Stromal cell of bone marrow (primary cell): ENCODE results near the gene AP3S1.
A peak's percentile ranks its signal among the peaks of the same experiment; 100 is the strongest.
"Not testable (repeated sequence)": the region's sequence is repeated elsewhere in the genome, so short reads cannot be mapped to it uniquely, and the experiment has no call there.

Experiments used
- DNase-seq: peaks from one replicate; pipeline ENCODE4 v3.0.0-alpha.2; 2012; ENCODE audit warnings: low read depth

AP3S1 gene

DNA sequence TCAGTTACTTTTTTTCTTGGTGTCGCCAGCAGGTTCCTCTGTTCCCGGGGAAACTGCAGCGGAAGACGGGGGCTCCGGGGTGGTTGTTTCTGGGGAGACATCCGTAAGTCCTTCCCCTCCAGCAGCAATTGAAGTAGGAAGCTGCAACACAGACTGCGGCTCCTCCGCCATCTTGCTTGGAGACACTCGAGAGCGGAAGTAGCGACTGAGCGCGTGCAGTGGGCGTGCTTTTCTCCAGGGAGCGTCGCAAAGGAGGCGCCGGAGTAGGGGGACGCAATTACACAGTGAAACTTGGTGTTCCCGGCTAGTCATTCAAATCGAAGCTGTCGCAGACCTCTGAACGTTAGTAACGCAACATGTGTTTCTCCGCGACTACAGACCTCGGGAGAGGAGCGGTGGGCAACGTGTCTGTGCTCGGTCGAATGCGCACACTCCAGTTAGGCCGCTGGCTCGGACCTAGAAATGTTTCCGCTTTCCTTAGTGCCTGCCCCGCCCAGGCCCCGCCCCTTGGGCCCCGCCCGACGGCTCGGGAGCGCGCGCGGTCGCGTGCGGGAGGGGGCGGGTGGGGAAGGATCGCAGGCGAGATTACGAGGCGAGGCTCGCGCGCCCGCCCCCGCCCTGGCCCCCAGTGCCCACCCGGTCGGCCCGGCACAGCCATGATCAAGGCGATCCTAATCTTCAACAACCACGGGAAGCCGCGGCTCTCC is at the start of gene AP3S1, which contains the start of gene ATG12:
Gene AP3S1 (plus strand): TSS at position 554 of the 707 bp plus-strand sequence. CDS start 103 bp downstream, at position 657.
Gene ATG12 (minus strand): TSS at position 184 of the 707 bp plus-strand sequence. CDS start 13 bp downstream, at position 171.
- DNase-seq: peak; percentile 83

DNA sequence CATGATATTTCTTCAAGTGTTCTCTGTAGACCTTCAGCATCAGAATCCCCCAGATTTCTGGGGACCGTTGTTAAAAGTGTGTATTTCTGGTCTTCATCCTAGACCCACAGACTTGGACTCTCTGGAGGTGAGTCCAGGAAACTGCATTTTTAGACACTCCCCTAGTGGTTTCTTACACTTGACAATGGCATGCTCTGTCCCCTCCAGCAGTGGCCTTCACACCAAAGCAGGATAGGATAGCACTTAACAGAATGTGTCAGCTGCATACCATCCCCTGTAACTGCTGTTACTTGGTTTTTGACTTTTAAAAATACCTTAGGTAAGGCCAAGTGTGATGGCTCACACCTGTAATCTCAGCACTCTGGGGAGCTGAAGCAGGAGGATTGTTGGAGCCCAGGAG is 46.0 kb upstream of the AP3S1 start:
- no peak for DNase-seq

DNA sequence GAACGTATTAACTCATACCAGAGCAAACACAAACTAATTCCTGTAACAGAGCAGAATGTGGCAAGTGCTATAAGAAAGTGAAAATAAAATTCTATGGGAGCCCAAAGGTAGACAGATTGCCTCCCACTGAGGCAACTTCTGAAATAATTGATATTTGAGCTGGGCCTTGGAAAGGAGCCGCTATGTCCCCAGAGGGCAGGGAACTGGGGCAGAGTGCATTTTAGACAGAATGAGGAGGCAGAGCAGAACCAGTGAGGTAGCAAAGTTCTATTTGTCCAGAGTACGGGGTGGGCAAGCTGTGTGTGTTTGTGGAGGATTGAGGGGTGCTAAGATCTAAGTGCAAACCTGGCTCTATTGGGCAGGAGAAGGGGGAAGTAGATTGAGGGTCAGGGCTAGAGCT is 45.1 kb upstream of the AP3S1 start:
- no peak for DNase-seq

DNA sequence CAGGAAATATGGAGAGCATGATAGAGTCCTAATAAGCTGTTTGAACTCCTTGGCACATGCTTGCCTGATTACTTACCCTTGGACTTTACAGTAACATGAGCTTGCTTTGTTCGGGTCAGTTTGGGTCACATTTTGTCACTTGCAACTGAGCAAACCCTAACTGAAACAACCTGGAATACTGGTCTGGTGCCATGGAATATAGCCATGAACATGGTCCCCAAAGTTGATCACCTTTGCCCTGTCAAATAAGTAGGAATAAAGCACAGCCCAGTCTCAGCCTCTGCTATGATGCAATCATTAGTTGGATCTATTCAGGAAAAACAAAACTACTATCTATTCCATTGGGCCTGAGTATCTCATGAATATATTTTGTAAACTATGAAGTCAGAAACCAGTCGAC is 43.5 kb upstream of the AP3S1 start:
- no peak for DNase-seq

DNA sequence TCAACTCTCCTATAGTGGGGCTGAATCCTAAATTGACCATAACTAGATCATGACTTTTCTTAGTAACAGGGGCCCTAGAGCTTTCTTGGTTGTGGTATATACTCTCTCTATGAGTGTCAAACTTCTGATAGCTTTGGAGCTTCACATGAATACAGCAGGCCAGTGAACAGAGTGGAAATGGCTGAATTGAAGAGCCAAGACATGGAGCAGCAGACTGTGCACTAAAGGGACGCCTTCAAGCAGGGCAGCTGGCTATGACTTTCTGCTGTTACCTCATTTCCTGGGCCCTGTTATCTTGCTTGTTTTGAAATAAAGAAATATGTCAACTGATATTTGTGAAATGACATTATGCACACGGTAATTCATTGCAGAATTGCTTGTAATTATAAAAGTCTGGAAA is 41.6 kb upstream of the AP3S1 start:
- DNase-seq: no peak

DNA sequence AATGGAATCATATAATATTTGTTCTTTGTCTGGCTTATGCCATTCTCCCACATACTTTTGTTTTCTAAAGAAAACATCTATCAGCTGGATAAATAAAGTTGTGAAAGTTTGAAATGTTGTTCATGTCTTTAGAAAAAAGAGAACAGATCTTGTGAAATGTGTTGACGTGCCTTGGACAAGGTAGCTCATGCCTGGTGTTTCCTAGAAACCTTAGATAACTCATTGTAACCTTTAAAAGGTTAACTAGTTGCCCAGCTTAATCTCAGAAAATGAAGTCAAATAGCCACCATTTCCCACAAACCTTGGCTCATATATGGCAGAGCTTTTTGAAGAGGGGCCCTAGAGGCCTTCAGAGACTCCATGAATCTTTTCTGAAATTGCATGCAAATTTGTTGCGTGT is 40.6 kb upstream of the AP3S1 start:
- DNase-seq: no peak

DNA sequence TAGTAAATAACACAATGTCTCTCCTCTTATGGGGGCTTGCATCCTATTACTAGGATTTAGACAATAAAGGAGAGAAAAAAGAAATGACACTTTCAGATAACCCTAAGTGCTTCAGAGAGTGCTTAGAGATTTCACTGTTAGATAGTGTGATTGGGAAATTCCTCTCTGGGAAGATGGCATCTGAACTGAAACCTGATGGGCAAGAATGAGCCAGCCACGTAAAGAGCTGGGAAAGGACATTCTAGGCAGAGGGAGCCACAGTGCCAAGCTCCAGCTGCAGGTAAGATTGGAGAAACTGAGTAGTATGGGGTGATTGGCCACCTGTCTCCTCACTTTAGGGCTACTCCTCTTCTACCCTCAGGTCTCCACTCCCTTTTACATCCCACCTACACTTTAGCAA is 39.8 kb upstream of the AP3S1 start:
- DNase-seq: no peak

DNA sequence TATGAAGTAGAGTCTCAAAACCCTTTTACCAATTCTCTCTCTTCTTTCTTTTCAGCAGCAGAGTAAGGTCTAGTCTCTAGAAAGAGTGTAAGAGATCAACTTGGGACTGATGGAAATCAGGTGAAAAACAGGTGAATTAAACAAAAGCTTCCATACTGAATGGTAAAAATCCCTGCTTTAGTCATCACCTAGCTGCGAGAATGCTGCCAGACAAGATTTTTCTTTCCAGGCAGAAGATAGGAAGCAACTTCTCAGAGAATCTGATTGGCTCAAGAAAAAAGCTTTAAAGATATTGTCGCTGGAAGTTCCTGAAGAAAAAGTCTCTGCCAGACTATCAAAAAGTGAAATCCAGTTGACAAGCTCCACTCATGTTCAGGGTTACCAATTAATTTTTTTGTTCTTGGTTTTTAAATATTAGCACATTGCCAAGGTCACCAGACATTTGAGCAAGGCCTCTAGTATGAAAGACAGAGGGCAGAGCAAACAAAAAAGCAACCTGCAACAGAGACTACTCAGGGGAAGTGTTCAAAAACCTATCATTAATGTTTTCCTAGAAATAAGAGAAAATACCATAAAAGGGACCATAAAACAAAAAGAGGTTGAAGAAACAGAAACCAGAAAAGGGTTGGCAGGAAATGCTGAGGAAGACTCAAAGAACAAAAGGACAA is 34.6 kb upstream of the AP3S1 start:
- DNase-seq: no peak

DNA sequence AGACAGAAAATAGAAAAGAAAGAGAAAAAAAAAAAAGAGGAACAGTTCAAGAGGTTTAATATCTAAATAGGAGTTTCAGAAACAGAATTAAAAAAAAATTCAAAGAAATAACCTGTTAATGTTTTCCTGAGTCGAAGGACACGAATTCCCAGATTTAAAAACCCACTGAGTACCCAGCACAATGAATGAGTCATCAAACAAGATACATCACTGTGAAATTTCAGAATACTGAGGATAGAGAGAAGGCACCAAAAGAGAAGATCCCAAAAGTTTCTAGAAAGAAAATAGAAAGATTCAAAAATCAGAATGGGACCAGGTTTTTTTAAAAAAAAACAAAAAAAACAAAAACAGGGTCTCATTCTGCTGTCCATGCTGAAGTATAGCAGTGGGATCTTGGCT is 34.1 kb upstream of the AP3S1 start:
- no peak for DNase-seq

DNA sequence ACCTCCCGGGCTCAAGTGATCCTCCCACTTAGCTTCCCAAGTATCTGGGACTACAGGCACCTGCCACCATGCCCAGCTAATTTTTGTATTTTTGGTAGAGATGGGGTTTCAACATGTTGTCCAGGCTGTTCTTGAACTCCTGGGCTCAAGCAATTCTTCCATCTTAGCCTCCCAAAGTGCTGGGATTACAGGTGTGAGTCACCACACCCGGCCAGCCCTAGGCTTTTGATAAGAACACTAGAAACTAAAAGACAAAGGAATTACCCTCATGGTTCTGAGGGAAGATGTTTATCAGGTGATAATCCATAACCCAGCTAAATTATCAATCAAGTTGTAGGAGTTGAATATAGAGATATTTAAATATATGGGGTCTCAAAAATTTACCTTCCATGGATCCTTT is 33.7 kb upstream of the AP3S1 start:
- DNase-seq: not testable (repeated sequence)

DNA sequence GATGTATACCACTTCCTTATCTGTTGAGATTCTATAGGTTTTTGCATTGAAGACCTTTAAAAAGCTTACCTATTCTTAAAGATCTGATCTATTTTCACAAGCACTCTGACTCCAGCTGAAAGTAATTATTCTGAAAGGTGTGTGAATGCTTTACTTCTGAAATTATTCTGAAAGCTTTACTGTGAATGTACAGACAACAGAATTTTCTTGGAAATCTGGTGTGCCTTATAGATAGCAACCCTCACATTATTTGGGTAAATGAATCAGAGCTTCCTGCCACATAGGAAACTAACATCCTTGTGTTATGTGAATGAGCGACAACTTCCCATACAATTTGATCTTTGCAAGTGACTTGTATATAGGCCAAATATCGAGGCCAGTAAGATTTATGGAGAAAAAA is 31.8 kb upstream of the AP3S1 start:
- DNase-seq: no peak

DNA sequence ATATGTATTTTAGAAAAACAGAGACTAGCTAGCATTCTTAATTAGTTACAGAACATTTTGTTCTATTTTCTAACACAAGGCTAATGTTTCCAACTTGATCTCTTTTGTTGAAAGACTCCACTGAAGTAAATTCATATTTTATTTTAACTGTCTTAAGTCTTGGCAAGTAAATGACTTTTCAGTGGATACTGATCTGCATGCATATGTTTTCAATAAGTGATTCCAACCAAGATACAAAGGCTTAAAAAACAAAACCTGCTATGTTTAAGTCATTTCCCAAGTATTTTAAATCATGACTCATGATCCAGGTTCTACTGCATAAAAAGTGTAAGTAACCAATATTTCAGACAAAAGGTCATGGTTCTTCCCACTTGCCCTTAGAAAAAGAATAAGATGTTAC is 31.0 kb upstream of the AP3S1 start:
- no peak for DNase-seq

DNA sequence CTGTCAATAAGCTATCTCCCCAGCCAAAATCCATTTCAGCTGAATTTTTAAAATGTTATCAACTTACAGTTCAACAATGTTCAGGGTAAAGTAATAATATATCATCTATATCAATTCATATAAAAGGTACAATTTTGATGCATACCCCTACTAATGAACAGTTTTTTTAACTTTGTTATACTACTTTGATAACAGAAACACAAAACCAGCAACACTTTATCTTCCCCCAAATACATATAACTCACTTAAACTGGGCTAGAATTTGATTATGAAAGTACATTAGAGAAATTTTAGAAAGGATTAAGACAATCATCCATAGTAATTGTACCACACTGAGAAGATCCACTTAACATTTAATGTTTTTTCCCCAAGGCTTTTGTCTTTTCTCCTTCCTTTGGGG is 30.3 kb upstream of the AP3S1 start:
- no peak for DNase-seq

DNA sequence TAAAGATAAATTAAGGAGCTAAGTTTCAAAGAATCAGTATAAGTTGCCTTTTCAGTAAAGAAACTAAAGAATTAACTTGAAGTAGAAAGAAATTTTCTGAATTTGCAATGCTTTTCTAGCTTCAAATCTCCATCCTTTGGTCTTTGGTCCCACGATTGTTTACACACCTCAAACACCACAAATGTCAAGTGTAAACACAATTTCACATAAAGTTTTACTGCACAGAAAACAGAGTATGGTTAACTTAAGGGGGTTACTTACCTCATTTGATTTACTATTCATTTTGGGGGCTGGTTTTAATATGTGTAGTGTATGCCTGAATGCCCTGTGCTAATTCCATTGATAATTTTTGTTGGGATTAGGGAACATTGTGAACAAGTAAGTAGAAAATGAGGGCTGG is 29.4 kb upstream of the AP3S1 start:
- DNase-seq: no peak

DNA sequence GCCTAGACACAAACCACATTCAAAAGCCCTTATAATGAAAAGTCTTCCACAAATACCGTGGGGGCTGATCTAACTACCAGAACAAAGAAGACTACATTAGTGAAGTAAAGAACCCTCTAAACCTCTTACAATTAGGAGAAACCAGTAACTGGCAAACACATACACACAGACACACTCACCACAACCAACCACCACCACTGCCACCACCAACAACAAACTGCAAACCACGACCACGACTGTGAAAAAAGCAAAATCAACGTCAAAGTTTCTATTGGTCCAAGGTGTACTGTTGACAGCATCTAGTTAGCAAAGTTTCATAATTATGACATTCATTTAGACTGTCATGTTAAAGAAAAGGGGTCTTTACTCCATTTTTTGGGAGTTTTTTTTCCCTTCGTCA is 28.0 kb upstream of the AP3S1 start:
- no peak for DNase-seq

DNA sequence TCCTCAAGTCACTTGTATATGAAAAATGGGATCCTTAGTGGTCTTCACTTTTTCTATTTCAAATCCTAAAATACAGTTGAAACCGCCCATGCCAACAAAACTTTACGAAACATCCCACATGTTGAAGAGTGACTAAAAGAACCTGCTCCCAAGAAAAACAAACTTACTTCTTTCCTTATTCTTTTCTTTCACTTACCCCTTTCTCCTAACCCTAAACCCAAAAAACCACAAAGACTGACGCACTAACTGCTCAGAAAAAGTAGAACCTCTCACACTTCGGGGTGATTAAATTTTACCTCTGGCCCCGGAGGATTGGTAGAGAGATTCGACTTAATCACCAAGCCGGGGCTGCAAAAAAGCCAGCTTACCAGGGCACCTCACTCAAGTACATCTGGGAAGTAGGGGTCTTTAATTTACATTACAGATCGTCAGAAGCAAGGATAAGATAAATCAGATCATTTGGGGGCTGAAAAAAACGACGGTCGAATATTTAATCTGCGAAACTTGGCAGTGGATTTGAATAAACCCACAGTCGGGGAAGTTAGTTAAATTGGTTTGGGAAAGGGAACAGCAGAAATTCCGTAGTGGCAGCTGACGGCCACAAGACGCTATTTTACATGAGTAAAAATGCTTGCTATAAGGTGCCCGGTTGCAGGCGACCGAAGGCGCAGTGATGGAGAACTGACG is 26.6 kb upstream of the AP3S1 start:
- DNase-seq: no peak

DNA sequence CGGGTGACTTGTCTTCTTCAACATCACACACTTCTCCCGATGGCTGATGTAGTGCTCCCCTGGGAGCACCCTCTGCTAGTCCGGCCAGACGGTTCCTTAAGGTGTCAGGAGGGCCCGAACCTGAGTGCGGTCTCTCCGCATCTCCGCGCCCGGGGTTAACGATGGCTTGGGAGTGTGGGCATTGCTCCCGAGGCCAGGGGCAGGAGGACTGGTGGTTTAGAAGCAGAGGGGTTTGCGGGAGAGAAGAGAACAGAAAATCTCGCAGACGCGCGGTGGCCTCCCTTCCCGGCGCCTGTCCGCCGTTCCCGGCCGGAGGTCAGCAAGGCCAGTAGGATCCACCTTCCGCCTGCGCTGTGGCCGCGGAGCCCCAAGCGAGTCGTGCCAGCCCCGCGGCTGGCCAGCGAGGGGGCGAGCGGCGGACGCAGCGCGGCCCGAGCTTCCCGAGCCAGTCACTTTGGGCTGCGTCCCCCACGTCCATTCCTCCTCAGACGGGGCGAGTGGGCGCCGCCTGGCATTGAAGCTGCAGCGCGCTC is 26.0 kb upstream of the AP3S1 start:
- DNase-seq: no peak

DNA sequence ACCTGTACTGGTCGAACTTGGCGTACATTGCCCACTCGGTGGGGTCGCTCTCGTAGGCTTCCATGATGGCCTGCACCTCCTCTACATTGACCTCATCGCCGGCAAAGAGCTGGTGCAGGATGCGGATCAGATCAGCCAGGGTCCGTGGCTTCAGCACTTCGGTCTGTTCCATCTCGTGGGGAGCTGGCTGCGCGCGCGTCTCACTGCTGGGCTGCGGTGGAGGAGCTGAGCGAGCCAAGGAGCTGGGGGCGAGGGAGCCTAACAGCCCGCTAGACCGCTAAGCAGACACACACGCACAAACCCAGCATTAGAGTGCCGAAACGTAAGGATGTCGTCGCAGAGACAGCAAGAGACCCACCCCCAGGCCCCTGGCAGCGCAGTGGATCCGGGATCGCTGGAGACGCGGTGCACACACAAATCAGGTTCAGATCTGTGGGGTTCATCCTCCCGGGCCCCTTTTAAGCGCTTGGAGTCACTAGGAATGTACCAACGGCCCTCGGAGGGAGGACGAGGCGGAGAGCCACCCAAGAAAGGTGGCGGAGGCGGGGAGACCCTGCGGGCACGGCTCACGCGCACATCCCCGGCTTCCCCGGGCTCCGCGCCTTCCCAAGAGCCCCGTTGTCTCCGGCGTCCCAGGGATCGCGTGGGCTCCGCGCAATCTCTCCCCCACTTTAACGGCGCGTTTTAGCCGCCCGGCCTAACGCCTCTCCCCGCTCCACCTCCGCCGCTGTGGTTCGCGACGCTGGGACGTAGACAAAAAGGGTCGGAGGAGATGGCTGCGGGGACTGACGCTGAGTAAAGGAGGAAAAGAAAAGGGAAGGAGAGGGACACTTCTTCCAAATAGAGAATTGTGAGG is 25.3 kb upstream of the AP3S1 start, which contains the start of gene CDO1:
Gene CDO1 (minus strand): TSS at position 434 of the 856 bp plus-strand sequence. CDS start 262 bp downstream, at position 172.
- no peak for DNase-seq

DNA sequence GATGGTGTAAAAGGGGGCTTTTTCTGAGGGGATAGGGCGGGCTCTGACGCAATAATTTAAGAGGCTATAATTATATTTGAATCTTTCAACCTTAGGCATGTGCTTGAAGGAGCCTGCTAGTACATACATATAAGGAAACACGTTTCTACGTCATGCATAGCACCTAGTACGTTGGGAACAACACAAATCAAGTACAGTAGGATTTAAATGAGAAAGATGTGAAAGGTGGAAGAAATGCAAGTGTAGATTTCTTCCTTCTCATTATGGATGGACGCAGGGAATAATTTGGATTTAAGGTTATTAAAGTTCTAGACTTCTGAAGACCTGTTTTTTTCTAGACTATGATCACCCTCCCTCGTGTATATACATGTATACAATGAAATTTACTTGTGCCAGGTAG is 24.3 kb upstream of the AP3S1 start:
- DNase-seq: no peak

DNA sequence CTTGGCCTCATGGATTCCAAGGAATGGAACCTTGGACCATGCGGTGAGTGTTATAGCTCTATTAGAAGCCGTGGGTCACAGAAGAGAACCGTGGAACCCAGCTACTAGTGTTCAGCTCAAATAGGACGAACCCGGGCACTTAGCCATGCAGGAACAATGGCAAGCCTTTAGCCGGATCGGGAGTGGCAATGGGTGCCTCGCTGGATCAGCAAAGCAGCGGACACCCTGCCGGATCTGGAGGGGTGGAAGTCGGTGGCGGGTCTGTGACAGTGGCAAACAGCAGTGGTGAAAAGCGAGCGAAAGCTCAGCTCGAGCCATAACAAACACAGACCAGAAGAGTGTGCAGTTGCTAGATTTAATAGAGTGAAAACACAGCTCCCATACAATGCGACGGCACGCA is 22.9 kb upstream of the AP3S1 start:
- no peak for DNase-seq

DNA sequence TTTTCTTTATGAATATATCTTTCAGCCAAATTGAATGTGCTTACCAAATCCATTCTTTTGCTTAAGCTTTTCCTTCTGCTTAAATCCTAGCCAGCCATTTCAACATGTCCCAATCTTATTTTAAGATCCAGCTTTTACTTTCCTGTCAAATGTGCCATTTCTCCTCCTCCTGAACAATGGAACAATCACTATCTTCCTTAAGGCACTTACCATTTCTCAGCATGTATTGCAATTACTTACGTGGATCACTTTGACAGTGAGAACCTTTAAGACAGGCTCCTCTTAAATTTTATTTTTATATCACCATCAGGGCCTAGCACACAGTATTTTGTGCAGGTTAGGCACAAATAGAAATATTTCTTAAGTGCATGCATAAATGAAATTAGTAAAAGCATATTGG is 20.9 kb upstream of the AP3S1 start:
- DNase-seq: no peak

DNA sequence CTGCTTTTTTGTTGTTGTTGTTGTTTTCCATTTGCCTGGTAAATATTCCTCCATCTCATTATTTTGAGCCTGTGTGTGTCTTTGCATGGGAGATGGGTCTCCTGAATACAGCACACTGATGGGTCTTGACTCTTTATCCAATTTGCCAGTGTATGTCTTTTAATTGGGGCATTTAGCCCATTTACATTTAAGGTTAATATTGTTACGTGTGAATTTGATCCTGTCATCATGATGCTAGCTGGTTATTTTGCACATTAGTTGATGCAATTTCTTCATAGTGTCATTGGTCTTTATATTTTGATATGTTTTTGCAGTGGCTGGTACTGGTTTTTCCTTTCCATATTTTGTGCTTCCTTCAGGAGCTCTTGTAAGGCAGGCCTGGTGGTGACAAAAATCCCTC is 16.8 kb upstream of the AP3S1 start:
- DNase-seq: not testable (repeated sequence)
